Measurements from ENCODE around the gene FAM118B.

Gene FAM118B

DNA sequence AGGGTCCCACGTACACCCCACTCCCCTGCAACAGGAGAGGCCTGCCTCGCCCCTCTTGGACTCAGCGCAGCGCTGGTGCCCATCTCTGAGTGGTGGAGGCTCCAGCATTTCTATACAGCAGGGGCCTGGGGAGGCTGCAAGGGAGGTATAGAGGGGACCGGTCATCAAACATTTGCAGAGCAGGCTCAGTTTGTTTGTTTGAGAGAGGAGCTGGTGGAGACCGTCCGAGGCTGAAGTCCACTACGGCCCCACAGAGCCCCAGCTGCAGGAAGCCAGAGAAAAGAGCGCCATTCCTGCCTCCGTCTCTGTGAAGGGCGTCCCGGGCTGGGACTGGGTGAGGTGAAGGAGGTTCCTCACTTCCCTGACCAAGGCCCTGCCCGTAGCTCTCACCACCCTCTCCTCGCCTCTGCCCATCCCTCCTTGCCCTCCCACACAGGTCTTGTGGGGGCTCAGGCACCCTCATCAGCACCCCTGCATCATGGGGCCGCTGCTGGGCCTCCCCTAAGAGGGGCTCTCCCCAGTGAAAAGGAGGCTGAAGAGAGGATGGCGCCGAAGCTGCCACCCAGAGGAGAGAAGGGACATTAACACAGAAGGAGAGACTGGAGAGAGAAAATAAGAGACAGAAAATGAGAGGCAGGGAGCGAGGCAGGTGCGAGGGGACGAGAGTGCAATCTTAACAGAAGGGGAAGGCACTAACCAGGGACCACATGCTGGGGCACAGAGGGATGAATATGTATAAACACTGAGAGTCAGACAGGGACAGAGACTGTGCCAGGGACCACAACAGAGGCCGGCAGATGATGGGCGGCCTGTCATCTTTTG, 24.7 kb upstream of the FAM118B start:
- DNase-seq = no peak

DNA sequence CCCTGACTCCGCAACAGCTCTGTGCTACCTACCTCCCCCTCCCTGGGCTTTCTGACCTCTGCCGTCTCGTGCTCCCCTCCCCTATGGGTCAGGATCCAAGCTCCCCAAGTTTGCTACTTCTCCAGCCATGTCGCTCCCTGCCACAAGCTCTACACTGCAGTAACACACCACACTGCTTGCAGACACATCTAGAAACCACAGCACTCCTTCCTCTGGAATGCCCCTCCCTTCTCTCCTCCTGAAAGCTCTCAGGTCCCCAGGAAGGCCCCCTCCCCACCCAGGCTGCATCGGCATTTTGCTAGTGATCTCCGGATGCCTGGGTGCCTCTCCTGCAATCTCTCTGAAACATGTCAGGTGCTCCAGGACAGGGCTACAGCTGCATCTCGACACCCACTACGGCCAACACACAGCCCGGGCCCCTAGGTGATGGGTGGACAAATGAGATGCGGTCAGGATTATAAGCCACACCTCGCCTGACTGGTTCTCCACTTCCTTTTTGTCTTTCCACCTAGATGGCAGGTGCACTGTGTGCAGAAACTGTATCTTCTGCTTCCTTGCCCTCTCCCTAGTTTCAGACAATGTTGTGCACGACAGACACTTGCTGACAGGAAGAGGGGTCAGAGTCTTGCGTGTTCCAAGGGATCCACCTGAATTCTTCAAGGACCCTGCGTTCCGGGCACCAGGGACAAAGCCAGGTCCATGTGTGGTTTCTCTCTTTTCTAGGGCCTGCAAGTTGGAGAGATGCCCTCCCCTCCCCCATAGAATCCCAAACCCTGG, 23.1 kb upstream of the FAM118B start:
- DNase-seq = no peak

DNA sequence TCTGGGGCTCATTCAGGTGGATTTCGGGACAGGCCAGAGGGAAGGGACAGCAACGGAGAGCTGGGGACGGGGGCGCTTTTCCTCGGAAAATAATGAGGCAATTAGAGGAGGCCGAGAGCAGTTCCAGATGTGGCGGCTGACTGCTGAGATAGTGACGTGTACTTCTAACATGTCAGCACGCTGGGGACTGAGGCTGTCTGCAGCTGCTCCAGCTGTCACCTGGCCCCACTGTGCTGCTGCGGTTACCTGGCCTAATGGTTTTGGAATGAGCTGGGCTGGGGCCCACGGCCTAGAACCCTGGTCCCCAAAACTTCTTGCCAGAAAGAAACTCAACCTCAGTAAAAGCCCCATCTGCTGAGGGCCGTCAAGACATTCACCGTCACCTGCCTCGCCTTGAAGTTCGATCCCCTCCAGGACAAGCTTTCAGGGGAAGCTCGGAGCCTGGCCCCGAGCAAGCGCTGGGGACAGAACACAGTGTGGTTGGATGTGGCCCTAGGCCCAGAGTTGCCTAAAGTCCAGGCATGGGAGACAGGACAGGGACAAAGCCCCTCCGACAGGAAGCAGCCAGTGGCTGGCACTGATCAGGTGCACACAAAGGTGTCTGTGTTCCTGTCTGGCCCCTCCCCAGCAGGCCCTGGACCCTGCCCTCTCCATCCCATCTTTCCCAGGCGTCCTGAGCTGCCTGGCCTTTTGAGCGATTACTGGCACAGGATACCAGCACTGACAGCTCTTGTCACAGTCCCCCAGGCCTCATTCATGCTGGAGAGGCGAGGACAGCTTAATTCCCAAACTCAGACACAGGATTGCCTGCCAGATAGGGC, 22.3 kb upstream of the FAM118B start:
- DNase-seq = no peak

DNA sequence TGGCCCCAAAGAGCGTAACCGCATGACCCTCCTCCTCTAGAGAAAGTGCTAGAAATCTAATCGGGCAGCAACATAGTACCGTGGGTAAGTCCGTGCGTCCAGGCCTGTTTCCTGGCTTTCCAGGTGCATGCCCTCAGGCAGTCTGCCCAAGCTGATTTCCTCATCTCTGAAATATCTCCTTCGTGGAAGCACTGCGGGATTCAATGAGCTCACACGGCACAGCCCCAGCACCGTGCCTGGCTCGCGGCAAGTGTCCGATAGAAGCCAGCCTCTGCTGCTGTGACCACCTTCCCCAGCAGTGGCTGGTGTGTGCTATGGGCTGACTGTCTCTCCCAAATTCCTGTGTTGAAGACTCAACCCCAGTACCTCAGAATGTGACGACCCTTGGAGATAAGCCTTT, 20.8 kb upstream of the FAM118B start:
- DNase-seq = no peak

DNA sequence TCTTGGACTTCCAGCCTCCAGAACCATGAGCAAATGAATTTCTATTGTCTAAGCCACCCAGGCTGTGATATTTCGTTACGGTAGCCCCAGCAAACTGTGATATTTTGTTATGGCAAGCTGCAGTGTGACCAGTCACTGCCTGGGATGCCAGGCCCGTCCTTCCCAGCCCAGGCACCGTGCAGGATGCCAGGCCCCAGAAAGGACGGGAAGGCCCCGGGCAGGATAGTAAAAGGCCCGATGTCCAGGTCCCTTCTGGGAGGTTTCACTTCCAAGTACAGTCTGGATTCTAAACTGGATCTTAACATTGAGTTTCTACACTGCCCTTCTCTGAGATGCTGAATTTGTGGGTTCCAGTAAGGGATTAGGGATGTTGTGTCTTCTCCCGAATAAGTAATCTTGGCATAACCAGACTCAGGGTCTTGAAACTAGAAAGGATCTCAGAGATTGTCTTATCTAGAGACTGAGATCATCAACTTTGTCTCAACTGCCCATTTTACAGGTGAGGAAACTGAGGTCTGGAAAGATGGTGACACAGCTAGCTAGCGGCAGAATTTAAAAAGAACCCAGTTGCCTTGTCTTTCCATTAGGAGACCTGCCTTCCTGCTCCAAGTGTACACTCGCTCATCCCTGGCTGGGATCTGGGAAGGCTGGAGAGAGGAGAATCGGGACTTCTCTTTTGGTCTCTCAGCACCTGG, 20.1 kb upstream of the FAM118B start:
- no peak for DNase-seq

DNA sequence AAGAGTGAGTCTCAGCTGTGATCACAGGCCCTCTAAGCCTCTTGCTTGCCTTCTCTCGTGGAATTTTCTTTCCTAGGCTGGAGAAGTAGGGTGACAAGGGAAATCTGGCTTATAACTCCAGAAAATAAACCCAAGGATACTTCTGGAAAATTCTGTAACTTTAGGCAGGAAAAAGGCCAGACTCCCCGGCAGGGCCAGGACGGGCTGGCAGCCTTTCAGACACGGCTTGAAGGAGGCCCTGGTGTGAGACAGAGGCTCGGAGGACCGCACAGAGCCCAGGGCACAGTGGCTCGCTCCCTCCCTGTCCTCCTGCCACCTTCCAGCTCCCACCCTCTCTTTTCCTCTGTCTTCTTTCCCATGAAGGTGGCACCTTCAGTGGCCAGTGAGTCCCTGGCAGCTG, 19.2 kb upstream of the FAM118B start:
- DNase-seq = no peak

DNA sequence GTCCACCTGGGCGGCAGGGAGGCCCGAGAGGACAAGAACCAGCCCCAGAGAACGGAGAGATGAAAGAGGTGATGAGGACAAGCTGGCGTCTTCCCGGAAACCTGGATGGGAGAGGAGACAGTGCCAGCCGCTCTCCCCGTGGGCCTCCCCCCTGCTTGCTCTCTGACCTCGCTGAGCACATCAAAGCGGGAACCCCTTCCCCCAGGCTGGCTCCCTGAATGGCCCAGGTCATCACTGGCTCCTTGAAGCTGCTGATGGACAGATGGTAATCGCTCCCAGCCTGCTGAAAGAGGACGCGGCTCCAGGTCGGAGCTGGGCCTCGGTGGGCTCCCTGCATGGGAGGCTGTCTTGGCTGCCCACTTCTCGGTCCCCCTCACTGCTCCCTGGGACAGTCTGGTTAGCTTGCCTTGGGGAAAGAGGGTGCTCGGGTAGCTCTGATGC, 18.5 kb upstream of the FAM118B start:
- no peak for DNase-seq

DNA sequence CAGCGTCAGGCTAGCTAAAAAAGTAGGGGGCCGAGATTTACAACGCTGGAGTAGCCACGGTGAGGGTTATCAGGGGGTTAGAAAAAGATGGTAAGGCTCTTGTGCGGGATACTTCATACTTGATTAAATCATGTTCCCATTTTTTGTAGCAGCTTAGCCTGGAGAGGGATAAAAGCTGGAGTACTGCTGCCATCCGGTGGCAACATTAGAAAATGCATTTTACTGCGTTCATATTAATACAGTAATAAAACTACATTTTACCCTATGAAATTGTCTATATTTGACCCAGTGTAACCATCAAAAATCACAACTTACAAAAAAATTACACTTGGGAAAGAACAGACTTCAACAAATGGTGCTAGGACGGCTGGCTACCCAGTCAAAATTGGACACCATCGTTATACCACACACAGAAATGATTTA, 17.4 kb upstream of the FAM118B start:
- peak in 1 of 2 donors; percentile 38 for DNase-seq

DNA sequence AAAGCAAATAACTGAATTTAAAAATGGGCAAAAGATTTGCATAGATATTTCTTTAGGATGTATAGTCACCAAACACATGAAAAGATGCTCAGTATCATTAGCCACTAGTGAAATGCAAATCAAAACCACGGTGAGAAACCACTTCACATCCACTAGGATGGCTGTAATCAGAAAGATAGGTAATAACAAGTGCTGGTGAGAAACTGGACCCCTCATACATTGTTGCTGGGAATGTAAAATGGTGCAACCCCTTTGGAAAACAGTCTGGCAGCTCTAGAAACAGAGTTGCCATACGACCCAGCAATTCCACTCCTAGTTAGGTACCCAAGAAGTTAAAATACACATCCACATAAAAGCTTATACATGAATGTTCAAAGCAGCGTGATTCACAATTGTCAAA, 16.5 kb upstream of the FAM118B start:
- no peak for DNase-seq

DNA sequence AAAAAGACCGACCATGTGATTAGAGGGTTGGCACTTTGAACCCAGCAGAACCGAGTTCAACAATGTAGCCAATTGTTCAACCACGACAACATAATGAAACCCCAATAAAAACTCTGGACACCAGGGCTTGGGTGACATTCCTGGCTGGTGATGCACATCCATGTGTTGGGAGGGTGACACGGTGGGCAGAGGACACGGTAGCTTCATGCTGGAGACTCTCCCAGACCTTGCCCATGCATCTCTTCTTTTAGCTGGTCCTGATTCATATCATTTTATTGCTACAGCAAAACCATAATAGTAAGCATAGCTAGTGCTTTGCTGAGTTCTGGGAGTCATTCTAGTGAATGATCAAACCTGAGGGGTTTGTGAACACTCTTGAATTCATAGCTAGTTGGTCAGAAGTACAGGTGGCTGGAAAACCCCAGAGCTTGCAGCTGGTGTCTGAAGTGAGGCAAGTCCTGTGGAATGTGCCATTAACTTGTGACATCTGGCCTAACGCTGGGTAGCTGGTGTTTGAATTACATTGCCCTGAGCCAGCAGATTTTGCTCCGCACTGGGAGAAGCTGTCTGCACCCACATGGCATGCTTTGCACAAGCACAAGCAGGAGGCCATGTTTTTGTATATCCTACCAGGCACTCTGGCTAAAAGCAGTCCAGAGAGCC, 14.2 kb upstream of the FAM118B start:
- DNase-seq = no peak

DNA sequence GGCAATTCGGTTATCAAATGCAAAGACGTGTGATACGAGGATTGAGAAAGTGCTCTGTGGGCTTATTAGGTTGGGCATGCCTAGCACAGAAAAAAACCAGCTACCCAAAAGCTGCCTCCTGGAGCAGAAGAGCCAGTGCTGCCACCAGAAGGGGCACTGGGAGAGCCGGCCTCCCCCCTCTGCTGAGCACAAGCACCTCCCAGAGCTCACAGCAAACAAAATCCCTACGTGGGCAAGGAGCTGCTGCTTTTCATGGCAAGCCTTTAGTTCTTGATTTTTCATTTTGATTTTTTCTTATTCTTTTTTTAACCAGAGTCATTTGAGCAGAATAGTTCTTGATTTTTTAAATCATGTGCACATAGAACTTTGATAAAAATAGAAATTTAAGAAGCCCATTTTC, 12.9 kb upstream of the FAM118B start:
- no peak for DNase-seq

DNA sequence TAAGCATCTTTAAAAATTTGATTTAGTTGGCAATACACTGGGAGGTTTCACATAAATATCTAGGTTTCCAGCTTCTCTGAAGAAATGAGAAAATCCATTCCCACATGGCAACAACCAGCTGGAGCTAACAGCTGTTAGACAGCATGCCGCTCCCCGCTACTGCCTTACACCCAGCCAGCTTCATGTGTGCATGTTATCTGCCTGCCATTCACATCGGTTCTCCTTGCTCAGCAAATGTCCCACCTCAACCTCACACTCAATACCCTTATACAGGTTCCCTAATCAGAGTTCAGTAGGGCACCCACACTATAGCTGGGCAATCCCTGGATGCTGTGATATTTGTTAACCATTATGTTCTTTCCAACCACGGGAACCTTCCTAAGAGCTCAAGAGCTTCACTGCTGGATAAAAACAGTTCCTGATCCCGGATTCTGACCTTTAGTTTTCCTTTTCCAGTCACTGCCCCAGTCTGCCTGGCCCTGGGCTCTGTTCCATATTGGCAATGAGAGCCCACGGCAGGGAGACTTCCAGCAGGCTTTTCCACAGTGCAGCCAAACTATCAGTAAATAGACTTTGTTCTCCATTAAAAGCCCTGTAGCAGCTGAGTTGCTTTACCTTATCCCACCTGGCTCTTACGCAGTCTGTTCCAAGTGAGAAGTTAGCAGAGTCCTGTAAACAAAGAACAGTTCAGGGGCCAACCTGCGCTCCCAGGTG, 8.8 kb upstream of the FAM118B start:
- DNase-seq = no peak

DNA sequence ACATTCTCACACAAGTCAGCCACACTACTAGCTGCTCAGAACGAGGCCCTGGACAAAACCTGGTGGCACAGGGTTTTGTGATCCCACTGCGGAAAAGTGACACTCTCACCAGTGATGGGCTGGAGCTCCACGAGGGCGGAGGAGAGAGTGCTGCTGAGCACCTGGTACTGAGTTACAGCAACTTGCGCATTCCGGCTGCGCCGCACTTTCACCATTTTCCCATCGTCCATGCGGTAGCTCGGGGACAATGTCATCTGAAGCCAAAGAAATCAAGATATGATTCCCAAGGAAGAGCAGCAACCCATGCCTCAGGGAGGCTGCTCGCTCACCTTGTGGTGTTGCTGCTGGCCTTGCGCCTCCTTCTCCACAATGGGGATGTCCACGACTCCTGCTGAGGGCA, 6.2 kb upstream of the FAM118B start:
- DNase-seq = no peak

DNA sequence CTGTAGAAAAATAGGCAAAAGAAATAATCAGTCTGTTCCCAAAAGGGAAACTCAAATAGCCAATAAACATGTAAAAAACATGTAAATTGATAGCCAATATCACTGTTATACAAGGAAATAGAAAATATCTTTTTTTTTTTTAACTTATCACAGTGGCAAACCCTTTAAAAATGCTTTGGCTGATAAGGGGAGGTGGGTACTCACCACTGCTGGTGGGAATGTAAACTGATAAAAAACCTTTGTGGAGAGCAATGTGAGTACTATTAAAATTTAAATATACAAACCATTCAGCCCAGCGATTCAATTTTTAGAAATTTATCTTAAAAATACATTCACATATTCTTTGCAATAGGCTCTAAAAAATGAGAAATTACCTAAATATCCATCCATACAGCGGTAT, 3.7 kb upstream of the FAM118B start:
- DNase-seq = no peak

DNA sequence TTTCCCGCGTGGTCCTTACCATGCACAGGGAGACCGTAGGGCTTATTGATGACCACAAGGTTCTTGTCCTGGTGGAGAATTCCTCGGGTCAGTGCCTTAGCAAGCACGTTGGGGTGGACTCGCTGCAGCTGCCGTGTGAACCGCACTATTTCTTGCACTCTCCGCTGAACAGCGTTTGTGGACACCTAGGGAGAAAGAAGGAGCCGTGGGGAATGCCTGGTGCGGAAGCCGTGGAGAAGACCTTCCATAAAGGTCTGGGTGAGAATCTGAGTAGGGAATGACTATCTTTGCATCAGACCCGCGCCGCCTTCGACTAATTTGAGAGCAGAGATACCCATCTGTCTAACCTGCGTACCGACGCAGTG, 729 bp upstream of the FAM118B start:
- DNase-seq = no peak

DNA sequence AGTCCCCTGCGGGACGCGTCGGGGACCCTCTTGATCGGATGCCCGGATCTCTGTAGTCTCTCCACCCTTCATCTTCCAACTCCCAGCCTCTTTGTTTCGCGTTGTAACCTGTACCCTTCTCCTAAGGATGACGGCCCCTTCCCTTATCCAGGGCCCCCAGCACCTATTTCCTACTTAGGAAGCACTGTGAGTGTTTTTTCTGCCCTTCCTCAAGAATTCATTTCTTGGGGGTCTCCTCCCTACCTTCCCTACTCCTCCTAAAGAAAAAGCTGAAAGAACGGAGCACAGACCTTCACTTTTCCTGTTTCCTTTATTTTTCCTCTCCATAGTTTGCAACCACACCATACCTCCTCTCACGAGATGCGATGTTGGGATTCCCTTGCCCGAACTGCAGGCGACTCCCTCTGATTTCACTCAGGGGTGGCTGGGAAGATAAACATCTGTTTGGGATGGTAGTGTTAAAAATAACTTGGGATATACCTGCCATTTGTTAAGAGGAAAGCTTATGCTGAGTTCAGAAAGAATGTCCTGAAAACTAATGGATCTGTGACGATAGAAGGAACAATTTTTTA, 593 bp downstream of the FAM118B start:
- DNase-seq = no peak

DNA sequence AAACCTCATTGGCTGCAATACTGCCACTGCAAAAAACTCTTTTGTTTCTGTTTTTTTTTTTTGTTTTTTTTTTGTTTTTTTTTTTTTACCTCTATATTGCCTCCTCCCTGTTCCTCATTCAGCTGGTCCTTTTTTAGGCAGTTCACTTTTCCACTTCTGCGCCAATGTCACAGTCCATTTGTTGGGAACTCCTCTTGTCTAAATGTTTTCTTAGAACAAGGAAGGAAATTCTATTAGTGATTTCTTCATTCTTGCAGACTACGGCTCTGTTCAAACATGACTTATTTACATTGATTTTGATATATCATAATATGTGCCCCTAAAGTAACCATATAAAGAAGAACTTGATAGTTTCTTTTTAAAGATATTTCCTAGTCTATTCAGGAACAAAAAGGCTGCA, 2.9 kb downstream of the FAM118B start:
- DNase-seq = no peak

DNA sequence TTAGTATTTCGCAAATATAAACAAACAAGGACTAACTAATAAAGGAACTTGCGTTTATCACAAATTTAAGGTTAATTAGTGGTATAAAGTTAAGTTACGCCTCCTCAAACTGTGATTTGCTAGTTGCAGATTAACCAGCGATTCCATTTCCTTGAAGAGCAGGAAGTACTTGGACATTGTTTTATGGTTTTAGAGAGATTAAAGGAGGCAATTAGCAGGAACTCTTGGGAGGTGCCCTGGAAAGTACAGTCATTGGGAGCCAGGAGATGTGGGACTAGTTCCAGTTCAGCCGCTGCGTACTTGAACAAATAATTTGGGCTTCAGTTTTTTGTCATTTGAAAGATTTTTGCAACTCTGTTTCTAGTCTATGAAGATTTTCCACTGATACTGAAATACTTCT, 3.3 kb downstream of the FAM118B start:
- no peak for DNase-seq

DNA sequence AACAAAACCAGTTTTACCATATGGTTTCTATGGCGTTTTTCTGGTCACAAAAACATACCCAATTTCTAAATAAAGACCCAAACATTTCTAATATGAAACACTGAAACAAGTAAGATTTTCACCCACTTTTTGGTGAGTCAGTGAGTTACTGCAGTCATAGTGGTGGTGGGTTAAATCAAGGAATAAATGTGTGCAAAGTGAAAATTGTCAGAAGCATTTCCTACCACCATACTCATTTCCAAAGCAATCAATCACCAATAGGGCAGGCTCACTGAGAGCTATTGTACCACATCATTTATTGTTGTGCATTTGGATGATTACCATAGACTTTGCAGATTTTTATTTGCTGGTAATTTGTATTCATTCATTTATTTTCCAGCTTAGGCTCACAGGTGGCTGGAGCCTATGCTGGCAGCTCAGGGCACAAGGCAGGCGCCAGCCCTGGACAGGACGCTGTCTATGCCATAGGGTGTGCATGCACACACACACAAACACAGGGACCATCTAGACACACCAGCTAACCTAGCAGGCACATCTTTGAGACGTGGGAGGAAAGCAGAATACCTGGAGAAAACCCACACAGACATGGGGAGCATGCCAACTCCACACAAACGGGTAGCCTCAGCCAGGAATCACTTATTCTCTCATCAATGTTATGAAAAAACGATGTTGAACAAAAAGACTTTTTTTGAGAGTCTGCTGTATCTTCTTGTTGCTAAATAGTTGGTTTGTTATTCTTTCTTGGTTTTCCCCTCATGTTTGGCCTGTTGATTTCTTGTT, 5.1 kb downstream of the FAM118B start:
- no peak for DNase-seq

DNA sequence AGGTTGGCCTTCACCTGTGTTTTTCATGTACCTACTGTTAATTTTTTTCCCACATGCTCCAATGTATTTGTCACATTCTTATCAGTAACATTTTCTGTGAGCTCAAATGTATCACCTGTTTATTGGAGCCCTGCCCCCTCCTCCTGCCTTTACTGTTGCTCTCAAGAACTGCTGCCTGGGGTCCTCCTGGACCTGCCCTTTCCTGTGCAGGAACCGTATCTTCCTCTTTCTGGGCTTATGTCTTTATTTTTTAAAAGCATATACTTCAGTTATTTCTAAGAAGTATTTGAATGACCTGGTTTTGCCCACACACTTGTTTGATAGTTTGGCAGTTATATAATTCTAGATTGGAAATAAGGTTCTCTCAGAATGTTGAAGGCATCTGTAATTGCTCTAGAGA, 5.9 kb downstream of the FAM118B start:
- no peak for DNase-seq
